ENCODE data around the gene CFHR2. TPM values are rescaled to one million over a fixed set of nuclear protein-coding genes. Genes with fewer than 3 reads are reported as not detected.
"Not testable (repeated sequence)": the region's sequence is repeated elsewhere in the genome, so short reads cannot be mapped to it uniquely, and the experiment has no call there.

CFHR2 gene
- total RNA-seq, 1 donor from 2014 or later: not detected

DNA sequence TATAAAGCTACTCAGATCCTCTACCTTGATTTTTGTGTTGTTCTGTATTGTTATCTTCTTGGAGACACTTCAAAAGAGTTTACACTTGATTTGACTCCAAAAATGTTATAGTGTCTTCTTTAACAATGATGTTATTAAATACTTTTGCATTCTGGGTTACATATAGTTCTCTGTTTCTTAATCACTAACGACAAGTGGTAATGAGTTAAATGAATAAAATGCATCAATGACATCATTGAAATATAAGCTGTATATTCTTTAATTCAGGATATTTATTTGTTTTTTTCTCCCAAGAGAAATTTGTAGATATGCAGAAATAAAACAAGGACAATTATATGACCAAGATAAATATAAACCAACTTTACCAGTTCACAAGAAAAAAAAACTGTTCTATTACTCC lies 26.6 kb downstream of the CFHR2 start:
- TF ChIP-seq, protein P1, sequence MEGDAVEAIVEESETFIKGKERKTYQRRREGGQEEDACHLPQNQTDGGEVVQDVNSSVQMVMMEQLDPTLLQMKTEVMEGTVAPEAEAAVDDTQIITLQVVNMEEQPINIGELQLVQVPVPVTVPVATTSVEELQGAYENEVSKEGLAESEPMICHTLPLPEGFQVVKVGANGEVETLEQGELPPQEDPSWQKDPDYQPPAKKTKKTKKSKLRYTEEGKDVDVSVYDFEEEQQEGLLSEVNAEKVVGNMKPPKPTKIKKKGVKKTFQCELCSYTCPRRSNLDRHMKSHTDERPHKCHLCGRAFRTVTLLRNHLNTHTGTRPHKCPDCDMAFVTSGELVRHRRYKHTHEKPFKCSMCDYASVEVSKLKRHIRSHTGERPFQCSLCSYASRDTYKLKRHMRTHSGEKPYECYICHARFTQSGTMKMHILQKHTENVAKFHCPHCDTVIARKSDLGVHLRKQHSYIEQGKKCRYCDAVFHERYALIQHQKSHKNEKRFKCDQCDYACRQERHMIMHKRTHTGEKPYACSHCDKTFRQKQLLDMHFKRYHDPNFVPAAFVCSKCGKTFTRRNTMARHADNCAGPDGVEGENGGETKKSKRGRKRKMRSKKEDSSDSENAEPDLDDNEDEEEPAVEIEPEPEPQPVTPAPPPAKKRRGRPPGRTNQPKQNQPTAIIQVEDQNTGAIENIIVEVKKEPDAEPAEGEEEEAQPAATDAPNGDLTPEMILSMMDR (IDR thresholded peaks at IDR 0.05; ENCODE audit: insufficient read depth, low read length, poor library complexity, severe bottlenecking): no peak
- no peak for DNase-seq (ENCODE audit: low read depth)
- Histone ChIP-seq H3K4me3 (ENCODE audit: low read depth, low read length) (no peak overlapping the region), H3K27me3 (ENCODE audit: control insufficient read depth, insufficient read depth, low read length) (no peaks in the 10 kb centered on the region), H3K36me3 (ENCODE audit: control insufficient read depth, insufficient read depth, low read length) (no peaks in the 10 kb centered on the region)

DNA sequence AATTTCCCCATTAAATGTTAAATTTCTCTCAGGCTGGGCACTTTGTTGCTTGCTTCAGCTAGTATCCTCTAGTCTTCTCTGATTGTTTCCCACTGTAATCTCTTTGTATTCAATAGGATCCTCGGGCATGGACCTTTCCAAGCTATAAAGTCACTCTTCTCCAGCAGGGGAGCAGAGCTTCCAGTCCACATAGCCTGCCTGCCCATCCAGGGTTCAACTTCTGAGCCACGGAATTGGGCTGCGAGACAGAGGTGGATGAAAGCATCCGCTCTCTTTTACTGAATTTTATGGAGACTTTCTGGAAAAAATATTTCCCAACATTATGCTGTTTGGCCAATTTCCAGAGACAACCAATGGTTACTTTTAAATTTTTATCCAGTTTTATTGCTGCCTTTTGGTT lies 32.7 kb downstream of the CFHR2 start:
- Histone ChIP-seq H3K27me3 (ENCODE audit: control insufficient read depth, insufficient read depth, low read length) (no peaks in the 10 kb centered on the region), H3K36me3 (ENCODE audit: control insufficient read depth, insufficient read depth, low read length) (no peaks in the 10 kb centered on the region), H3K4me3 (ENCODE audit: low read depth, low read length) (no peak overlapping the region)
- no peak for DNase-seq (ENCODE audit: low read depth)
- TF ChIP-seq, protein P1 (IDR thresholded peaks at IDR 0.05; ENCODE audit: insufficient read depth, low read length, poor library complexity, severe bottlenecking): no peak

DNA sequence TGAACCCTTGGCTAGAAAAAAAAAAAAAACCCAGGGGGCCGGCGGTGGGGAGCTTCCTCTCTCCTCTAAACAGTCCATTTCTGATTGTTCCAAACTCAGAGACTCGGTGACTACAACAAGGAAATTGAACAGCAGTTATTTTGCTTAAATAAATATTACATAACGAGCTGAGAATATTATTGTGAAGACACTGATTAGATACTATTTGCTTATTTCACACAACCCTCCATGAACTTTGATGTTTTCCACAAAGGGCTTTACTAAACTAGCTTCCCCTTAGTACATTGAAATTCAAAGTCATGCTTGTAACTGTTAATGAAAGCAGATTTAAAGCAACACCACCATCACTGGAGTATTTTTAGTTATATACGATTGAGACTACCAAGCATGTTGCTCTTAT lies 33.7 kb downstream of the CFHR2 start, which contains the start of gene CFHR5:
TSS of gene CFHR5 (plus strand) at position 279 of the 400 bp plus-strand sequence. CDS start at position 388, 109 bp downstream.
- H3K27me3 ChIP-seq (ENCODE audit: control insufficient read depth, insufficient read depth, low read length): no peaks in the 10 kb centered on the region
- no peak for DNase-seq (ENCODE audit: low read depth)
- TF ChIP-seq, protein P1 (IDR thresholded peaks at IDR 0.05; ENCODE audit: insufficient read depth, low read length, poor library complexity, severe bottlenecking): no peak
- H3K36me3 ChIP-seq (ENCODE audit: control insufficient read depth, insufficient read depth, low read length): no peaks in the 10 kb centered on the region
- no peak within 1 kb of the TSS for H3K4me3 ChIP-seq (ENCODE audit: low read depth, low read length)

DNA sequence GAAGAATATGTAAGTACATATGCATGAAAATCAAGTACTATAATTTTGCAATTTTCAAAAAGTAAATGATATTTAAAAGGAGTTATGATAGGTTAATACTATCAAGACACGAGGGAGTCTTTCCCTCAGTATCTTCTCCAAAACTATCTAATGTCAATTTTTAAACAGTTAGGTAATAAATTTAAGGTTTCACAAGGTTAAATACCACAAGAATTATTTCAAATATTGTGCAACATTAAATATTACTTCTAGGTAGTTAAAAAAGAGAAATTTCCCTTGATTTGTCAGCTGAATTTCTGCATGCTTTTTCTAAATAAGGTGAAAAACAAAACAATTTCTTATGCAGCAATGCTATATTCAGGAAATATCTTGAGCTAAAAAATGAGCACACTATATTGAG lies 37.3 kb downstream of the CFHR2 start:
- H3K4me3 ChIP-seq (ENCODE audit: low read depth, low read length): no peak overlapping the region
- no peak for DNase-seq (ENCODE audit: low read depth)
- TF ChIP-seq, protein P1 (IDR thresholded peaks at IDR 0.05; ENCODE audit: insufficient read depth, low read length, poor library complexity, severe bottlenecking): no peak
- H3K27me3 ChIP-seq (ENCODE audit: control insufficient read depth, insufficient read depth, low read length): no peaks in the 10 kb centered on the region
- H3K36me3 ChIP-seq (ENCODE audit: control insufficient read depth, insufficient read depth, low read length): no peaks in the 10 kb centered on the region

DNA sequence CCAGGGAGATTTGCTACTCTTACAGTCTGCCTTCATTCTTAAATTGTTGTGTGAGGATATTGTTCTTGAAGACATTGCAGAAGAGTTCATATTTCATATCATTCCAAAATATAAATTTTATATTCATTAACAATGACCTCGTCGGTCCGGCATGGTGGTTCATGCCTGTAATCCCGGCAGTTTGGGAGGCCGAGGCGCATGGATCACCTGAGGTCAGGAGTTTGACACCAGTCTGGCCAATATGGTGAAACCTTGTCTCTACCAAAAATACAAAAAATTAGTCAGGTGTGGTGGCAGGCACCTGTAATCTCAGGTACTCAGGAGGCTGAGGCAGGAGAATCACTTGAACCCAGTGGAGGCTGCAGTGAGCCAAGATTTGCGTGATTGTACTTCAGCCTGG lies 38.7 kb downstream of the CFHR2 start:
- H3K36me3 ChIP-seq (ENCODE audit: control insufficient read depth, insufficient read depth, low read length); H3K27me3 ChIP-seq (ENCODE audit: control insufficient read depth, insufficient read depth, low read length); DNase-seq (ENCODE audit: low read depth); H3K4me3 ChIP-seq (ENCODE audit: low read depth, low read length): not testable (repeated sequence)

DNA sequence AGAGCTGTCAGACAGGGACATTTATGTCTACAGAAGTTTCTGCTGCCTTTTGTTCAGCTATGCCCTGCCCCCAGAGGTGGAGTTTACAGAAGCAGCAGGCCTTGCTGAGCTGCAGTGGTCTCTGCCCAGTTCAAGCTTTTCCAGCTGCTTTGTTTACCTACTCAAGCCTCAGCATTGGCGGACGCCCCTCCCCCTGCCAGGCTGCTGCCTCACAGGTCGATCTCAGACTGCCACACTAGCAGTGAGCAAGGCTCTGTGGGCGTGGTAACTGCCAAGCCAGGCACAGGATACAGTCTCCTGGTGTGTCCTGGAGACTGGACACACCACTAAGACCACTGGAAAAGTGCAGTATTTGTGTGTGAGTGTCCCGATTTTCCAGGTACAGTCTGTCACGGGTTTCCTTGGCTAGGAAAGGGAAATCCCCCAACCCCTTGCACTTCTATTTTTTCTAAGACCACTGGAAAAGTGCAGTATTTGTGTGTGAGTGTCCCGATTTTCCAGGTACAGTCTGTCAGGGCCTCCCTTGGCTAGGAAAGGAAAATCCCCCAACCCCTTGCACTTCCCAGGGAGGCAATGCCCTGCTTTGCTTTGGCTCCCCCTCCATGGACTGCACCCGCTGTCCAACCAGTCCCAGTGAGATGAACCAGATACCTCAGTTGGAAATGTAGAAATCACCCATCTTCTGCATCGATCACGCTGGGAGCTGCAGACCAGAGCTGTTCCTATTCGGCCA lies 48.5 kb downstream of the CFHR2 start:
- not testable (repeated sequence) for H3K4me3 ChIP-seq (ENCODE audit: low read depth, low read length); H3K36me3 ChIP-seq (ENCODE audit: control insufficient read depth, insufficient read depth, low read length); H3K27me3 ChIP-seq (ENCODE audit: control insufficient read depth, insufficient read depth, low read length); DNase-seq (ENCODE audit: low read depth)

DNA sequence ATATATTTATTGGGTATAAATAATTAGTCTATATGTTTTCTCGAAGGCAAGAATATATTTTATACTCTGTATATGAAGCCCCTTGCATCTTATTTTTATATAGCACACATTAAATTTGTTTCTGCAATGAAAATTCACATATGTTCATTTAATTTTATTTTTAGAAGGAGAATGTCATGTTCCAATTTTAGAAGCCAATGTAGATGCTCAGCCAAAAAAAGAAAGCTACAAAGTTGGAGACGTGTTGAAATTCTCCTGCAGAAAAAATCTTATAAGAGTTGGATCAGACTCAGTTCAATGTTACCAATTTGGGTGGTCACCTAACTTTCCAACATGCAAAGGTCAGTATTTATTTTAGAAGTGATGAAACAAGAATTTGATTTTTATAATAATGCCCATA lies 50.4 kb downstream of the CFHR2 start:
- no peaks in the 10 kb centered on the region for H3K27me3 ChIP-seq (ENCODE audit: control insufficient read depth, insufficient read depth, low read length)
- H3K4me3 ChIP-seq (ENCODE audit: low read depth, low read length): no peak overlapping the region
- TF ChIP-seq, protein P1 (IDR thresholded peaks at IDR 0.05; ENCODE audit: insufficient read depth, low read length, poor library complexity, severe bottlenecking): no peak

More for the DNA sequence above, 50.4 kb downstream of the CFHR2 start:
- no peaks in the 10 kb centered on the region for H3K36me3 ChIP-seq (ENCODE audit: control insufficient read depth, insufficient read depth, low read length)
- DNase-seq (ENCODE audit: low read depth): no peak
